ENCODE data around the gene EZR. TPM values are rescaled to one million over a fixed set of nuclear protein-coding genes. Genes with fewer than 3 reads are reported as not detected.

EZR gene
- total and polyA plus RNA-seq, 2 of the 13 experiments (the other 11 are each of a cell fraction or from before 2014, with no cell fraction given): 34.7 to 60.3 TPM

DNA sequence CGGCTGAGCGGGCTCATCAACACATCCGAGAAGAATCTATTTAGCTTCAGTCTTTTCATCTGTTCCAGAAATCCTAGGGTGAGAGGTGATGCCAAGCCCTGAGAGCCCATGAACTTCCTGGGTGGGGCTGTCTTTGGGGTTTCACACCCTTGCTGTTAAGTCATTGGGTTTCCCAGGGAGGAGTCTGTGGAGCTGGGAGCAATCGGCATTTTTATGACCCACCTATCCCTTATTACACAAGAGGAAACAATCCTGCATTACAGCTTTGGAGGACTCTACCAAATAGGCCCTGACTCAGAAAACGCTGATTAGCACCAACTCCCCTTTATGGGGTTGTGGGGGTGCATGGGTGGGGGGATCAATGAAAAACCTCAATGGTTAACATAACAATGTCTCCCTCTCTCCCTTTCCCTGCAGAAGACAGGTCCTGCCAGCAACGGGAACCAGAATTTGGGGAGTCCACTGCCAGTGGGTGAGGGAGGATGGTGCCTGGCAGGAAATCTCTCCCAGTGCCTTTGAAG is 46.3 kb downstream of the EZR start:
- H3K79me2 ChIP-seq (ENCODE audit: insufficient read depth, low read length): no peaks in the 10 kb centered on the region
- intact Hi-C loops (cut with micrococcal nuclease; ENCODE audit: unreplicated experiment) (no loop called here), in situ Hi-C loops (cut with HindIII; ENCODE audit: extremely low pct_ligation_motif_present, low pct_unique_long_range_greater_than_20kb) (no loop called here)
- H3K4me1 ChIP-seq (ENCODE audit: insufficient read depth, low read length): no peaks in the 10 kb centered on the region
- H3K9me3 ChIP-seq (ENCODE audit: low read length): no peaks in the 10 kb centered on the region
- H3K27ac ChIP-seq (ENCODE audit: extremely low read length, insufficient read depth, low read length): no peak overlapping the region
- no peak overlapping the region for H3K9ac ChIP-seq (ENCODE audit: insufficient read depth, low read depth, low read length)
- ChIA-PET CTCF (ENCODE audit: low intra/inter-chr PET ratio, low total read pairs) (no interaction called here), POLR2A (no interaction called here)
- ATAC-seq (no peak), DNase-seq (ENCODE audit: low spot score) (no peak), FAIRE-seq (no peak)
- no peak overlapping the region for H3K4me3 ChIP-seq (replicated peaks in 1 of 3; ENCODE audit: insufficient read depth in 1 of 3, low read depth in 2 of 3, low read length in 3 of 3)
- no TSS peak for BruUV-seq (replicated peaks)
- no peak overlapping the region for H2AFZ ChIP-seq (ENCODE audit: low read length)
- H3K36me3 ChIP-seq (replicated peaks in 1 of 2; ENCODE audit: control insufficient read depth in 1 of 2, insufficient read depth in 2 of 2, low read length in 2 of 2): peaks cover 65 to 89% of the 10 kb centered on the region in 2 experiments
- no peaks in the 10 kb centered on the region for H4K20me1 ChIP-seq (ENCODE audit: insufficient read depth, low read length)
- WGBS (ENCODE audit: low lambda C conversion rate): 98% methylated on average over 6 of the region's 6 CpGs
- no peaks in the 10 kb centered on the region for H3K27me3 ChIP-seq (ENCODE audit: control insufficient read depth in 1 of 2, insufficient read depth in 2 of 2, low read length in 2 of 2)
- TF ChIP-seq, protein P1, sequence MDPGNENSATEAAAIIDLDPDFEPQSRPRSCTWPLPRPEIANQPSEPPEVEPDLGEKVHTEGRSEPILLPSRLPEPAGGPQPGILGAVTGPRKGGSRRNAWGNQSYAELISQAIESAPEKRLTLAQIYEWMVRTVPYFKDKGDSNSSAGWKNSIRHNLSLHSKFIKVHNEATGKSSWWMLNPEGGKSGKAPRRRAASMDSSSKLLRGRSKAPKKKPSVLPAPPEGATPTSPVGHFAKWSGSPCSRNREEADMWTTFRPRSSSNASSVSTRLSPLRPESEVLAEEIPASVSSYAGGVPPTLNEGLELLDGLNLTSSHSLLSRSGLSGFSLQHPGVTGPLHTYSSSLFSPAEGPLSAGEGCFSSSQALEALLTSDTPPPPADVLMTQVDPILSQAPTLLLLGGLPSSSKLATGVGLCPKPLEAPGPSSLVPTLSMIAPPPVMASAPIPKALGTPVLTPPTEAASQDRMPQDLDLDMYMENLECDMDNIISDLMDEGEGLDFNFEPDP (CRISPR knock-in tag; conservative IDR thresholded peaks at IDR 0.05): no peak
- no peak overlapping the region for H3K4me2 ChIP-seq (ENCODE audit: low read depth, low read length)

DNA sequence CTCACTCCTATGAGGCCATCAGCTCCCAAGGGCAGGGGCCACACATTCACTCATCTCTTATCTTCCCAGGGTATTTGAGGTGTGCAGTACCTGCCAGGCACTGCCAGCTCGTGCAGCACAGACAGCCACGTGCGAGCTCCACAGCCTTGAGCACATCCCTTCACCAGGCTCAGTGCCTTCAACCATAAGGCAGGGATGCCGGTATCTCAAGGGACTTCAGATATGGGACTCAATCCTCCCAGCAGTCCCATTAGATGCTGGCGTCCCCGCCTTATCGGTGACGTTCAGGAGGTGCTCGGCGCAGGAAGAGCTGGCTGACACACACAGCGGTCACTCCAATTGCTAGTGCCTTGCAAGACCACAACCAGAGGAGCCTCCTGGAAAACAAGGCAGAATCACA is 47.0 kb downstream of the EZR start:
- WGBS (ENCODE audit: low lambda C conversion rate): 96% methylated on average over 11 of the region's 11 CpGs
- in situ Hi-C loops (cut with HindIII; ENCODE audit: extremely low pct_ligation_motif_present, low pct_unique_long_range_greater_than_20kb): no loop called here
- TF ChIP-seq HNRNPUL1 (IDR thresholded peaks at IDR 0.05; ENCODE audit: low read depth, low read length): no peak
- TF ChIP-seq MED8 (CRISPR knock-in tag; IDR thresholded peaks at IDR 0.05; ENCODE audit: insufficient replicate concordance): no peak
- TF ChIP-seq RARA (CRISPR knock-in tag; IDR thresholded peaks at IDR 0.05): no peak
- TF ChIP-seq ZNF180 (CRISPR knock-in tag; IDR thresholded peaks at IDR 0.05; ENCODE audit: borderline replicate concordance, low read depth): no peak
- TF ChIP-seq ZBTB8A (CRISPR knock-in tag; IDR thresholded peaks at IDR 0.05; ENCODE audit: borderline replicate concordance, low read depth): no peak
- no peak for TF ChIP-seq MTF1 (CRISPR knock-in tag; IDR thresholded peaks at IDR 0.05)
- TF ChIP-seq ZNF775 (CRISPR knock-in tag; IDR thresholded peaks at IDR 0.05; ENCODE audit: borderline replicate concordance): no peak
- no peak for TF ChIP-seq NPAS2 (CRISPR knock-in tag; IDR thresholded peaks at IDR 0.05; ENCODE audit: borderline replicate concordance)
- TF ChIP-seq, protein P2, sequence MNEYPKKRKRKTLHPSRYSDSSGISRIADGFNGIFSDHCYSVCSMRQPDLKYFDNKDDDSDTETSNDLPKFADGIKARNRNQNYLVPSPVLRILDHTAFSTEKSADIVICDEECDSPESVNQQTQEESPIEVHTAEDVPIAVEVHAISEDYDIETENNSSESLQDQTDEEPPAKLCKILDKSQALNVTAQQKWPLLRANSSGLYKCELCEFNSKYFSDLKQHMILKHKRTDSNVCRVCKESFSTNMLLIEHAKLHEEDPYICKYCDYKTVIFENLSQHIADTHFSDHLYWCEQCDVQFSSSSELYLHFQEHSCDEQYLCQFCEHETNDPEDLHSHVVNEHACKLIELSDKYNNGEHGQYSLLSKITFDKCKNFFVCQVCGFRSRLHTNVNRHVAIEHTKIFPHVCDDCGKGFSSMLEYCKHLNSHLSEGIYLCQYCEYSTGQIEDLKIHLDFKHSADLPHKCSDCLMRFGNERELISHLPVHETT (CRISPR knock-in tag; conservative IDR thresholded peaks at IDR 0.05): no peak
- no peak for TF ChIP-seq ZNF432 (CRISPR knock-in tag; IDR thresholded peaks at IDR 0.05; ENCODE audit: borderline replicate concordance)
- no peak for TF ChIP-seq ZNF841 (CRISPR knock-in tag; IDR thresholded peaks at IDR 0.05; ENCODE audit: borderline replicate concordance)
- no peak for TF ChIP-seq ETV5 (CRISPR knock-in tag; IDR thresholded peaks at IDR 0.05; ENCODE audit: borderline replicate concordance)
- no peak for TF ChIP-seq SP2 (CRISPR knock-in tag; IDR thresholded peaks at IDR 0.05)
- ChIA-PET POLR2A (no interaction called here), CTCF (ENCODE audit: low intra/inter-chr PET ratio, low total read pairs) (no interaction called here)
- H3K27me3 ChIP-seq (ENCODE audit: control insufficient read depth in 1 of 2, insufficient read depth in 2 of 2, low read length in 2 of 2): no peaks in the 10 kb centered on the region
- DNase-seq (ENCODE audit: low spot score): no peak
- no peaks in the 10 kb centered on the region for H3K4me1 ChIP-seq (ENCODE audit: insufficient read depth, low read length)
- no peaks in the 10 kb centered on the region for H3K9me3 ChIP-seq (ENCODE audit: low read length)
- BruUV-seq (replicated peaks): no TSS peak
- H4K20me1 ChIP-seq (ENCODE audit: insufficient read depth, low read length): no peaks in the 10 kb centered on the region
- FAIRE-seq: no peak
- intact Hi-C loops (cut with micrococcal nuclease; ENCODE audit: unreplicated experiment): no loop called here
- no peak; the same call in 2 of the 3 replicates for ATAC-seq
- H3K36me3 ChIP-seq (replicated peaks in 1 of 2; ENCODE audit: control insufficient read depth in 1 of 2, insufficient read depth in 2 of 2, low read length in 2 of 2): peaks cover 63 to 89% of the 10 kb centered on the region in 2 experiments
- no peak overlapping the region for H3K9ac ChIP-seq (ENCODE audit: insufficient read depth, low read depth, low read length)
- no peak overlapping the region for H3K4me2 ChIP-seq (ENCODE audit: low read depth, low read length)
- H3K4me3 ChIP-seq (replicated peaks in 1 of 3; ENCODE audit: insufficient read depth in 1 of 3, low read depth in 2 of 3, low read length in 3 of 3): no peak overlapping the region
- no peak overlapping the region for H3K27ac ChIP-seq (ENCODE audit: extremely low read length, insufficient read depth, low read length)
- no peaks in the 10 kb centered on the region for H3K79me2 ChIP-seq (ENCODE audit: insufficient read depth, low read length)
- H2AFZ ChIP-seq (ENCODE audit: low read length): no peak overlapping the region
